Stimulated activated CD8-positive, alpha-beta memory T cell treated with anti-CD3 and anti-CD28 coated beads, Interleukin-12 subunit alpha, Interleukin-12 subunit beta, amount 100 ng/mL, for 1 hour (primary cell): Measurements from ENCODE around the gene FUT2.
A peak's percentile ranks its signal among the peaks of the same experiment; 100 is the strongest.
"Not testable (repeated sequence)": the region's sequence is repeated elsewhere in the genome, so short reads cannot be mapped to it uniquely, and the experiment has no call there.

ENCODE experiments used
- DNase-seq: peaks from one replicate; pipeline ENCODE4 v3.0.0-alpha.2; 2020; ENCODE audit warnings: low read depth

FUT2 gene

GRCh38 chr19:48702701-48703100 is 6.9 kb downstream of the FUT2 start:
- DNase-seq: no peak

GRCh38 chr19:48703316-48703715 is 7.5 kb downstream of the FUT2 start:
- no peak for DNase-seq

GRCh38 chr19:48705431-48705830 is 9.7 kb downstream of the FUT2 start:
- DNase-seq: no peak

GRCh38 chr19:48708471-48708870 is 12.7 kb downstream of the FUT2 start:
- DNase-seq: no peak

- DNase-seq: no peak
Measured at GRCh38 chr19:48711106-48711662, 15.4 kb downstream of the FUT2 start.

- DNase-seq: no peak
Measured at GRCh38 chr19:48713041-48713863, 17.5 kb downstream of the FUT2 start.

- DNase-seq: peak; percentile 92
Measured at GRCh38 chr19:48713864-48714755, 18.3 kb downstream of the FUT2 start.

- DNase-seq: no peak
Measured at GRCh38 chr19:48714759-48715675, 19.2 kb downstream of the FUT2 start.

GRCh38 chr19:48715681-48716171 is 20.0 kb downstream of the FUT2 start:
- DNase-seq: no peak

- no peak for DNase-seq
Measured at GRCh38 chr19:48716562-48717291, 21.0 kb downstream of the FUT2 start.

- not testable (repeated sequence) for DNase-seq
Measured at GRCh38 chr19:48718106-48718505, 22.3 kb downstream of the FUT2 start.

- no peak for DNase-seq
Measured at GRCh38 chr19:48718711-48719231, 23.0 kb downstream of the FUT2 start.

- DNase-seq: no peak
Measured at GRCh38 chr19:48719263-48720171, 23.7 kb downstream of the FUT2 start, which contains the start of gene MAMSTR. MAMSTR (minus strand) TSS chr19:48719725; CDS start chr19:48719031, 694 bp downstream.

GRCh38 chr19:48720251-48720612 is 24.5 kb downstream of the FUT2 start:
- no peak for DNase-seq

GRCh38 chr19:48720613-48721296 is 25.0 kb downstream of the FUT2 start:
- peak; percentile 82 for DNase-seq

GRCh38 chr19:48722196-48722708 is 26.5 kb downstream of the FUT2 start:
- no peak for DNase-seq

- DNase-seq: no peak
Measured at GRCh38 chr19:48724796-48725753, 29.3 kb downstream of the FUT2 start.
